Urinary bladder (tissue), 4 donors: ENCODE results near the gene GRAMD1B. TPM values are rescaled to one million over a fixed set of nuclear protein-coding genes. Genes with fewer than 3 reads are reported as not detected.
"Not testable (repeated sequence)": the region's sequence is repeated elsewhere in the genome, so short reads cannot be mapped to it uniquely, and the experiment has no call there.

Experiments used
- DNase-seq: peaks from one replicate; pipeline ENCODE4 v3.0.0-alpha.2; 2015; ENCODE audit errors: extremely low spot score
- H3K27ac ChIP-seq: one replicate; pipeline ENCODE4 v1.5.1; 2013; ENCODE audit warnings: low read depth, mild to moderate bottlenecking, moderate library complexity
- H3K36me3 ChIP-seq: one replicate; pipeline ENCODE4 v1.6.1; 2013; ENCODE audit warnings: mild to moderate bottlenecking, moderate library complexity; ENCODE audit not compliant: insufficient read depth
- H3K4me1 ChIP-seq: one replicate; pipeline ENCODE4 v1.6.1; 2013; ENCODE audit warnings: mild to moderate bottlenecking, moderate library complexity; ENCODE audit not compliant: insufficient read depth
- H3K4me3 ChIP-seq: one replicate; pipeline ENCODE4 v1.5.1; 2013; ENCODE audit warnings: low read depth, low read length
- WGBS: extraction: QIAGEN DNeasy Blood & Tissue Kit; methylation state at CpG from one replicate; pipeline ENCODE4 v1.1.7; 2013; 5-methylcytosine and 5-hydroxymethylcytosine counted together
- polyA plus RNA-seq: library from polyadenylated mRNA; stranded (reverse); fragments of 200-250 nt; gene quantifications from one replicate; pipeline ENCODE4 v1.2.3, GENCODE V29; 2013
- total RNA-seq: library from RNA; depleted of rRNA; stranded (reverse); fragments of >200 nt; gene quantifications from one replicate; pipeline ENCODE4 v1.2.3, GENCODE V29; 2014
- donor health status: healthy with polysubstance abuse.
- donor health status: healthy.

Gene GRAMD1B
- total and polyA plus RNA-seq, 2 donors = 0.84 to 5.9 TPM

- not testable (repeated sequence) for H3K4me3 ChIP-seq, H3K36me3 ChIP-seq, H3K27ac ChIP-seq, DNase-seq, H3K4me1 ChIP-seq
- 86% methylated on average over 8 of the region's 8 CpGs for WGBS
These were observed 35.6 kb downstream of the GRAMD1B start for GRCh38 chr11:123465667-123466066.

GRCh38 chr11:123466172-123466571, 36.1 kb downstream of the GRAMD1B start:
- 88% methylated on average over 1 of the region's 1 CpG for WGBS
- not testable (repeated sequence) for H3K27ac ChIP-seq, DNase-seq, H3K36me3 ChIP-seq, H3K4me3 ChIP-seq, H3K4me1 ChIP-seq

GRCh38 chr11:123469089-123469488, 39.0 kb downstream of the GRAMD1B start:
- DNase-seq = no peak
- Histone ChIP-seq H3K4me1 (no peaks in the 10 kb centered on the region), H3K36me3 (no peaks in the 10 kb centered on the region), H3K4me3 (no peak overlapping the region), H3K27ac (no peak overlapping the region)
- 44% methylated on average over 7 of the region's 7 CpGs for WGBS

- H3K36me3 ChIP-seq = no peaks in the 10 kb centered on the region
- no peaks in the 10 kb centered on the region for H3K4me1 ChIP-seq
- H3K27ac ChIP-seq = no peak overlapping the region
- no peak for DNase-seq
- H3K4me3 ChIP-seq = no peak overlapping the region
- WGBS = 81% methylated on average over 1 of the region's 1 CpG
These were observed 39.5 kb downstream of the GRAMD1B start for GRCh38 chr11:123469586-123469985.

GRCh38 chr11:123470842-123471241, 40.8 kb downstream of the GRAMD1B start:
- Histone ChIP-seq H3K4me1 (no peaks in the 10 kb centered on the region), H3K4me3 (no peak overlapping the region), H3K36me3 (no peaks in the 10 kb centered on the region), H3K27ac (no peak overlapping the region)
- DNase-seq = no peak
- WGBS = 80% methylated on average over 4 of the region's 4 CpGs

- no peak for DNase-seq
- Histone ChIP-seq H3K4me1 (no peaks in the 10 kb centered on the region), H3K36me3 (no peaks in the 10 kb centered on the region), H3K27ac (no peak overlapping the region), H3K4me3 (no peak overlapping the region)
- WGBS = 83% methylated on average over 8 of the region's 8 CpGs
These were observed 42.3 kb downstream of the GRAMD1B start for GRCh38 chr11:123472236-123472935.

- no peak overlapping the region for H3K4me3 ChIP-seq
- no peak for DNase-seq
- 59% methylated on average over 3 of the region's 3 CpGs for WGBS
These were observed 44.0 kb downstream of the GRAMD1B start for GRCh38 chr11:123473941-123474677.

GRCh38 chr11:123474994-123475393, 44.9 kb downstream of the GRAMD1B start:
- no peak for DNase-seq
- H3K4me1 ChIP-seq = no peaks in the 10 kb centered on the region
- H3K27ac ChIP-seq = no peak overlapping the region
- H3K4me3 ChIP-seq = no peak overlapping the region
- WGBS = 69% methylated on average over 8 of the region's 8 CpGs
- H3K36me3 ChIP-seq = no peaks in the 10 kb centered on the region

More at GRCh38 chr11:123473941-123474677, 44.0 kb downstream of the GRAMD1B start:
- H3K4me1 ChIP-seq = no peaks in the 10 kb centered on the region
- no peaks in the 10 kb centered on the region for H3K36me3 ChIP-seq
- H3K27ac ChIP-seq = no peak overlapping the region

GRCh38 chr11:123475469-123475868, 45.4 kb downstream of the GRAMD1B start:
- no peak for DNase-seq
- no peak overlapping the region for H3K4me3 ChIP-seq
- H3K27ac ChIP-seq = no peak overlapping the region
- H3K36me3 ChIP-seq = no peaks in the 10 kb centered on the region
- H3K4me1 ChIP-seq = no peaks in the 10 kb centered on the region
- 75% methylated on average over 3 of the region's 3 CpGs for WGBS

GRCh38 chr11:123477205-123477907, 47.3 kb downstream of the GRAMD1B start:
- Histone ChIP-seq H3K27ac (no peak overlapping the region), H3K36me3 (no peaks in the 10 kb centered on the region), H3K4me1 (no peaks in the 10 kb centered on the region), H3K4me3 (no peak overlapping the region)
- WGBS = 87% methylated on average over 9 of the region's 9 CpGs
- DNase-seq = no peak

GRCh38 chr11:123478352-123478987, 48.4 kb downstream of the GRAMD1B start:
- no peak overlapping the region for H3K4me3 ChIP-seq
- H3K4me1 ChIP-seq = no peaks in the 10 kb centered on the region
- DNase-seq = peak; percentile 51
- WGBS = 21% methylated on average over 5 of the region's 5 CpGs
- no peaks in the 10 kb centered on the region for H3K36me3 ChIP-seq
- H3K27ac ChIP-seq = no peak overlapping the region

GRCh38 chr11:123479048-123479837, 49.2 kb downstream of the GRAMD1B start:
- DNase-seq = no peak
- no peak overlapping the region for H3K27ac ChIP-seq
- no peaks in the 10 kb centered on the region for H3K36me3 ChIP-seq
- H3K4me3 ChIP-seq = no peak overlapping the region
- no peaks in the 10 kb centered on the region for H3K4me1 ChIP-seq
- WGBS = 78% methylated on average over 12 of the region's 12 CpGs

- Histone ChIP-seq H3K36me3 (no peaks in the 10 kb centered on the region), H3K27ac (no peak overlapping the region), H3K4me3 (no peak overlapping the region), H3K4me1 (no peaks in the 10 kb centered on the region)
- 73% methylated on average over 4 of the region's 4 CpGs for WGBS
- DNase-seq = no peak
These were observed 50.3 kb downstream of the GRAMD1B start for GRCh38 chr11:123480290-123480815.
